NCI-H128 (cell line): ENCODE results near the gene QRFPR.
"Not testable (repeated sequence)": the region's sequence is repeated elsewhere in the genome, so short reads cannot be mapped to it uniquely, and the experiment has no call there.

ENCODE experiments used
- DNase-seq: peaks from one replicate; lab custom pipeline; 2025; ENCODE audit not compliant: unreplicated experiment; lab: John Stamatoyannopoulos, UW

The QRFPR gene

DNA sequence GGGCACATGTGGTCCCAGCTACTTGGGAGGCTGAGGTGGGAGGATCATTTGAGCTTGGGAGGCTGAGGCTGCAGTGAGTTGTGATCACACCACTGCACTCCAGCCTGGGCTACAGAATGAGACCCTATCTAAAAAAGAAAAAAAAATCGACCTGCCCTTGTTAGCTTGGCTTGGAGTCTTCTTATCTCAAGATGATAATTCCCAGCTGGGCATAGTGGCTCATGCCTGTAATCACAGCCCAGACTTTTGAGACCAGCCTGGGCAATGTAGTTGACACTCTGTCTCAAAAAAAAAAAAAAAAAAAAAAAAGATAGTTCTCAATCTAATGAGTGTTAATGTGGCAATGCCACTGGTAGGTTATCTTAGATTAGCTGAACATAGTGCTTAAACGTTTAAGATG lies 41.0 kb downstream of the QRFPR start:
- no peak for DNase-seq

DNA sequence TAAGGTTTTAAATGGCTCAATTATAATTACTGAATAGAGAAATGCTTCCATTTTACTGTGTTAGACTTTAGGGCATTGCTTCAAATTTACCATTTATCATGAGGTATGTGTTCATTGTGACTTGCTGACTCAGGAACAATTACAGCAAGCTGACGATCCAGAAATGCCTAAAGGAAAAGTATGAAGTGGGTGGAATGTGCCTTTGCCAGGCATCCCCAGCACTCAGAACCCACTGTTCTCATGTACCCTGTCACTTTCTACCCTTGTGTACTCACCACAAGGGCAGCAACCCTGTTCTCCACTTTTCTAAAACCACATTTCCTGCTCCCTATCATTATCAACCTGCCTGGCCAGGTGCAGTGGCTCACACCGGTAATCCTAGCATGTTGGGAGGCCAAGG lies 41.5 kb downstream of the QRFPR start:
- no peak for DNase-seq

DNA sequence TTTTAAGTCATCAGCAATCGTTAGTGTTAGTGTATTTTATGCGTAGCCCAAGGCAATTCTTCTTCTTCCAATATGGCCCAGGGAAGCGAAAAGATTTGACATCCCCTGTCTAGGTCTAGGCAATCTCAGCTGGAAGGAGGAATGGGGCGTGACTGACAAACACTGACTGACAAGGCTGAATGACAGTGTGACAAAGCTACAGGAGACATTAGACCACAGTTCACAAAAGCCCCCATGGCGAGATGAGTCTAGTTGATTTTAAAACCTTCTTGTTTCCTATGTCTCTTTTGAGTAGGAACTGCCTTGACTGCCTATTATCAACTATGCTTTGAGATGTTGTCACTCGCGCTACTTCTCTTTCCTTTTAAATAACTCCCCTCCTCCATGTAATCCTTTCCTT lies 42.3 kb downstream of the QRFPR start:
- no peak for DNase-seq

DNA sequence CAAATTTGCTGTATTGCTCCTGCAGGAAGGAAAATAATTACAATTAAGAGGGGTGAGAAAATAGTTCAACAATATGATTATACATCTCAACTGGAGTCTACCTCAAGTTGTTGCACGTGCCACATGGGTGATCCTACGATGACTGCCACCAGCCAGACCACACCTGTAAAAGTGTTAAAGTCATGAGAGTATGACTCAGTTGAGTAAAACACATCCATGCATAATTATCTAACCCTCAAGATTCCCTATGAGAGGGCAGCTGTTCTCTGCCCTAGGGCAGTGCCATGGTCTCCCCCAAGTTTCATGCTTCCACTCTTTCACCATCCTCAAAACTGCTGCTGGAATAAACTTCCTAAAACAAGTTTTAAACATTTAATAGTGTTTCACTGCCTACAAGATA lies 44.1 kb downstream of the QRFPR start:
- DNase-seq = no peak

DNA sequence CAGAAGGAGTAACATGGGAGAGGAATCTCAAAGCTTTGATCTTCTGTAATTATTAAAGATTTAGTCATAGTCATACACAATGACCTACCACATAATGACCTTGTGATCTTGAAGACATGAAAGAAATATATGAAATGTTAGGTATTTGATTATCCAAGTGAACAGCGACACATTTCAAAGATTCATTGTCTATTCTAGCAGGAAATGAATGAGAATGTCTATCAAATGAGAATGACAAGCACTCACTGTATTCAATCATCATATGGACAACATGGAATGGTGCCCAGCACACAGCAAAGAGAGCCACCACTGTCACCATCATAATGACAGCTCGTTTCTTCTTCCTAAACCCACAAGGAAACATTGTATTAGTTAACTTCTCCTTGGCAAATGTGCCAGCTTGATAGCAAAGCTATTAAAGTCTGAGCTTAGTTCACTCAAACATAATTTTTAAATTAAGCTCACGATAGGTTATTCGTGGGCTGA lies 50.6 kb downstream of the QRFPR start:
- no peak for DNase-seq

DNA sequence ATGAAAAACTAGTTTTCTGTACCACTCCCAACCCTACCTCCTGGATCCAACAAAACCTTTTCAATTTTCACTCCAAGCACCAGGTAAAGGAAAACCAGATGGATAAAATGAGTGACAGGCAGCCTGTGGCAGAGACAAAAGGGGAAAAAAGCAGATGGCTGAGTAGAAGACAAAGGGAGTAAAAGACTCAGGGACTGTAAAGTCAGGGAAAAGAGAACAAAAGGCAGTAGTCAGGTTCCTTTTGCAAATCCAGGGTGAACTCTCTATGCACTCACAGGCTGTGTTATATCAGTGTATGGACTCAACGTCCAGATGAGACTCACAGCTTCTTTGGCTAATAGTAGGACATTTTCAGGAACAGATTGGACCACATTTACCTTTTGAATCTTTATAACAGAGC lies 54.2 kb downstream of the QRFPR start:
- no peak for DNase-seq

DNA sequence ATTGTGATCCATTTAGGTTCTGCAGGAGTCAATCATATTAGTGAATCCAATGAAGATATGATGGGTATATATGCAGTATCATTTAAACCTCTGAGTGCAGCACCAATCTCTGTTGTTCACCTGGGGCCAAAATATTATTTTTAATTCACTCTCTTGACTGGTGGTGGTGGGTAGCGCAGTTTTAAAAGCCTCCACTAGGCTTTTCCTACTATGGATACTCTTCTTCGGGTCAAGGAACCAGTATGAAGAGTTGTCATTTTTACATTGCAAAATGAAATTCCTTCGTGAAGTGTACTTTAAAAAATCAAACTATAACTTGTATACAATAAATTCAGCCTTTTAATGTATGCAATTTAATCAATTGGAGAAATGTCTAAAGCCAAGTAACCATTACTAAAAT lies 56.5 kb downstream of the QRFPR start:
- no peak for DNase-seq

DNA sequence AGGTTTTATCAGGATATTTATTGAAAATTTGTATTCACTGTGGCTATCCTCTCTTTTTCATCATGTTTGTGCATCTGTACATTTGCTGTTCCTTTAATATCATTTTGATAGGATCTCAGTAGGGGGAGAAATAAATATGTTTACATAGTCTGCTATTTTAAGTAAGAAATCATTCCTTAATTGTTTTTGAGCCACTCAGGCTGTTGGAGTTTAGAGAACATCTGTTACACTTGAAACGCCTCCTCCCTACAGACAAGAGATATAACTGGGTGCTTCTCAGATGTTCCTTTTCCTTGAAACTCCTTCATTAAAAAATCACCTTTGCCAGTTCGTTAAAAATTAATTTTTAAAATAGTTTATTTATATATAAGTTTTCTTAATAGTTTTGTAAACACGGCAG lies 59.4 kb downstream of the QRFPR start:
- DNase-seq = no peak

DNA sequence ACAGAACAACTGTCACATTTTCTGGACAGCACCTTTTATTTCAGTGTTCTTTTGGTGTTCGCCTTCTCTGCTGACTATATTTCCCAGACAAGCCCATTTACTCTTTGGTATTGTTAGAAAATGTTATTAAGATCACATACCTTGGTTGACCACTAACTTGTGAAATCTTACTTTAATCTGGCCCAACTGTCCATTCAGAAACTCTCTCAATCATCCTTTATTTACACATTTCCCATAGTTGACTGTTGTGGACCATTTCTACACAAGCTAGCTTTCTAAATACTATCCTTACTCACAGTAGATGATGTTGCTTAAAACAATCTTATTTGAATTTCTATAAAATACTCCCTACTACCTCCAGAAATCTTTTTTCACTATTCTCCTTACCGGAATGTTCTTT lies 64.7 kb downstream of the QRFPR start:
- DNase-seq = no peak

DNA sequence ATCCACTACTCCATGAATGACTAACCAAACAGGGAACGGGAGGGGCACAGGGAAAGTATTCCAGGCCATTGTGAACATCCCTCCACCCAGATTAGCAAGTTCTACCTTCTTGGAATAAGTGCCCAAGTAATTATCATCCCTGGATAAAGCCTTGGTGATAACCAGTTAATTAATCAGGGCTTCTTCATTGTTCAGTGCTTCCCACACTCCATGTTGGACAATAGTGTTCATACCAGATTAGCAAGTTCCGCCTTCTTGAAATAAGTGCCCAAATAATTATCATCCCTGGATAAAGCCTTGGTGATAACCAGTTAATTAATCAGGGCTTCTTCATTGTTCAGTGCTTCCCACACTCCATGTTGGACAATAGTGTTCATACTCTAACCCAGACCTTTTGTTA lies 67.4 kb downstream of the QRFPR start:
- not testable (repeated sequence) for DNase-seq

DNA sequence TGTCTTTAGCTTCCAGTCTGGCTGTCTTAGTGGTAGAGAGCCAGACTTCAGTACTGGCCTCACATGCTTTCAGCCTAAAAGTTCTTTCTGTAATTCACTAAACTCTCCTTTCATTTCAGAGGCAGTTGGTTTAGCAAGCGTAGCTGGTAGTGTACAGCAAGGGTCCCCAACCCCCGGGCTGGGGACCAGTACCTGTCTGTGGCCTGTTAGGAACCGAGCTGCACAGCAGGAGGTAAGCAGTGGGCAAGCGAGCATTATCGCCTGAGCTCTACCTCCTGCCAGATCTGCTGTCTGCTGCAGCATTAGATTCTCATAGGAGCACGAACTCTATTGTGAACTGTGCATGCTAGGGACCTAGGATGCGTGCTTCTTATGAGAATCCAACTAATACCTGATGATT lies 72.0 kb downstream of the QRFPR start:
- DNase-seq = no peak

DNA sequence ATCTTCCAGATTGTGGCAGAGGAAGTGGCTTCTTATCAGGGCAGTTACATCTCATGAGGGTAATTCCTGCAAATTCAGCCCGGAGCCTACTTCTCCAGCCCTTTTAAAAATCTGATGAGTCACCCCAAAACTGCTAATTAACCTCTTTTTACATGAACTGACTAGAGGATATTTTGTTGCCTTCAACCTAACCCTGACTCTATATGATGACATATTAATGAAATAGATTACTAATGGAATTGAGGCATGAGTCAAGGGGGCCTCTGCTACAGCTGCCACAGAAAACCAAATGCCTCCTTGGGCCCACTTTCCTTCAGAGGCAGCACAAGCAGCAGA lies 72.5 kb downstream of the QRFPR start:
- DNase-seq = no peak

DNA sequence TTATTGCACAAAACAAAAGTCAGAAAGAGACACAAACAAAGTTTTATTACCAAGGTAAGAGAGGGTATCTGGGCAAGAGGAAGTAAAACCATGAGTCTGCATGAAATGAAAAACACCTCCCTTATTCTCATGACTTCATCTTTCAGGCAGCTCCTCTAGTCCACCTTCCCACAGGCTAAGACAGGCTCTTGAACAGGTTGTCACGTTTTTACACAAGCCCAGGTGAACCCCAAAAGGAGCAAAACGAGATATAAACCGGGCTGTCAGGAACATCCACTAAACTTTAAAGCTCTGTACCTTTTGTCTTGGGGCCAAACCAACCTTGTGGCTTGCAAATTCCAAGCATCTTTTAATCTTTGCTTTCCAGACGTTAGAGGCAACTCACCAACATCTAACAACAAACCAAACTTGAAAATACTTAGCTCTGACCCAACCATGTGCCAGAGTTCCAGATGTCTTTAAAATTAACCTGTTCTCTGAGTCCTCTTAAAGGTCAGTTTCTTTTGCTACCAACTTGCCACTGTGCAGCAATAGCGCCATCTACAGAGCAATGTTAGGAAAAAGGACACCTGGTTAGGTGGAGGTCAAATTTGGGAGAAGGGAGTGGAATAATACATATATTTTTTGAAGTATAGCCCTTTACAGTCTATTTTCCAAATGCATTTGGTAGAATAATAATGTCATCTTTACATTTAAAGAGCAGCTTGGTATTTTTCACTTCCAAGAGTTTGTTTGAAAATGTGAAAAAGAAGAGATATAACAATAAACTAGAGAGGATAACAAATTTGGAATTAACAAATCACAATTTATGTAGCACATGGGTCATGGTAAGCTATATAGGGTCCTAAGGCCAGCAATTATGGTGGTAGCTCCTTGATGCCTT lies 73.1 kb downstream of the QRFPR start:
- no peak for DNase-seq

DNA sequence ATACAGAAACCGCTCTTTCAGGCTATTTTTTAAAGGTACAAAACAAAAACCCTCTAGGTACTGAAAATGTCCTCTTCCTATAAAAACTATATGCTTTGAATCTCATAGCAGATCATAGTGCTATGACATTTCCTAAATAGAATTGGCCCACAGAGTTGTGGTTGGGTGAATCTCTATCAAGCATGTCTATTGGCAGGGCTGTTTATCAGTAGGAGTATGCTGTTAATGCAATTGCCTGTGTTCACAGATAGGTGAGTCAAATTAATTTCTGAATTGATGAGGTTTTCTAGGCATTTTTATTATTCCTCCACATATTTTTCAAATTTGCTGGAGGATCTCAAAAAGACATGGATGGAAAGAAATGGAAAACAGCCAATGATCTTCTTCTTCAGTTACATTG lies 73.9 kb downstream of the QRFPR start:
- DNase-seq = no peak

DNA sequence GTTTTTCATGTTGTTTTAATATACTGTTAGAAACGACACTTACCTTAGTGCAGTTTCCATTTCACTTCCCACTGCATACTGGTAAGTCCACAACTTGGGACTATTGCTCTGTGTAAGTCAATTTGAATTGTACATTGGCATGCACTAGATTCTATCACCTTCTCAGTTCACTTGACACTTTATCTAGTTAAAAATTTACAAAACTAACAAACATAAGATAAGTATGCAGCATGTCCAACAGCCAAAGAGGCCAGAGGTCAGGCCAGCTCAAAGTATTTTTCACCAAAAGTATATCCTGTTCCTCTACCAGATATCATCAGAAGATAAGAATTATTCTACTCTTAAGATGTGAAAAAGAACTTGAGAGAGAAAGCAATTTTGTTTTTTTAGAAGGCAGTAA lies 75.9 kb downstream of the QRFPR start:
- DNase-seq = no peak

DNA sequence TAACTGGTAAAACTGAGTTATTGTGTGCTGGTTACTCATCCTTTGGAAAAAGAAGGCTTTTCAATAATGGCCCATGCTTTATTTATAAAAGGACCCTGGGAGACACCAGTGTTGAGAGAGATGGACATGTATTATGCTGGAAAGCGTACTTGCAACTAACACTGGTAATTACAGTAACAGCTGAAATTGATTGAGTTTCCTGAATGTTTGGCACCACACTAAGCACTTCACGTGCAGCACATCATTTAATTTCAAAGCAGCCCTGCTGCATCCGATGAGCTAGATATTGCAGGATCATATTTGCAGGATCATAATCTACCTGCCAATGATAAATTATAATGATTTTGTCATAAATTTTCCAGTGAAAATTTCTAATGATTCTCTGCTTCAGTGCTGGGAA lies 81.5 kb downstream of the QRFPR start:
- DNase-seq = no peak

DNA sequence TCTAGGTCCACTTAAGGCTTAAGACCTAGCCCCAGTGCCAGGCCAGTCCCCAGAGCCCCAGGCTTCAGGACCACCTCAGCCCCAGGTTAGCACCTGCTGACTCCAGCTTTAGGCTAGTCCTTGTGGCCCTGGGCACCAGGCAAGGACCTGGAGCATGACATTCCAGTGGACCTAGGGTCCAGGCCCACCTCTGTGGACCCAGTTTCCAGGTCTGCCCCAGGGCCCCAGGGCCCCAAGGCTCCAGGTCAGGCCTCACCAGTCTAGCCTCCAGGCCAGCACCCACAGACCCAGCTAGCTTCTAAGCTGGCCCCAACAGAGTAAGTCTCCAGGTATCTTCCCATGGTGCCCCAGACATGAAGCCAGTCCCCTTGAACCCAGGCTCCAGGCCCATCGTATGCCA lies 97.5 kb downstream of the QRFPR start:
- no peak for DNase-seq

DNA sequence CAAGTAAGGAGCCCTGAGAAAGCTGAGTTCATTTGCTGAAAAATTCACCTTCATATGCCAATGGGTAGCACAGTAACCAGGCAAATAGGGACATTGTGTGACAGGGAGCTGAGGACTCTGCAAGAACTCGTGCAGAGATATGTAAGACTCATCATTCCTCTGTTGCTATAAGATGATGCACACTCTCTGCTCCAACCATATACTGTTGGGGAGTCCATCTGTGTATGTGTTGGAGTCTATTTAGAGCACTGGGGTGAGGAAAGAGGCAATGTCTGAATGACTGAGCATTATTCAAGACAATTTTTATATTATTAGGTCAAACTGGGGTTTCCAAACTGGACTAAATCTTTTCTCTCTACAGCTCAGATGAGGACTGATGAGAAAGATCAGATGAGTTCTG lies 100.4 kb downstream of the QRFPR start:
- no peak for DNase-seq

DNA sequence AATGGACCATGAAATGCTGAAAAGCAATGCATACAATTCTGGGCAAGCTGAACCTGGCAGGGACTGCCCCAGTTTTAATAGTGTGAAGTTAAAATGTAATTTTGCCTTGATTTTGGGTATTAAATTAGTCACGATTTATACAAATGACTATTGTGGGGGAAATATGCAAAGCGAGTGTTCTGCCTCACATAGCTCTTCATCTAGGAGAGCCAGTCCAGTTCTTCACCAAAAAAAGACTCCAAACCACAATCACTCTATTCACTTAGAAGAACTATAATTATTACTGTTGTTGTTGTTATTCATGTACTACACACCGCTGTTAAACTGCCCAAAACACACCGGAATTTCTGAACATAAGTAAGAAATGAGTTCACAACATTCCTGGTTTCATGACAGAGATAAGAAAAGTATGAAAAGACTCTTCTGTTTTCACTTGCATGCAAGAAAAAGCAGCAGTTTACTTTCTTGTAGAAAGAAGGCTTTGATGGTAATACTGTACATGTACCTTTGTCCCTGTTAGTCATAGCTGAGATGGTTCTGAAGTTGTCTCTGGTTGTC lies 101.9 kb downstream of the QRFPR start:
- no peak for DNase-seq
